IMR-90 (cell line): ENCODE results near the gene TAAR8. TPM values are rescaled to one million over a fixed set of nuclear protein-coding genes. Genes with fewer than 3 reads are reported as not detected.
"Not testable (repeated sequence)": the region's sequence is repeated elsewhere in the genome, so short reads cannot be mapped to it uniquely, and the experiment has no call there.

Source experiments
- ATAC-seq: fragments of 200-7000 bp; cut with Tn5 transposase; 2 replicates; pipeline ENCODE4 v1.9.1; 2020; ENCODE audit warnings: low read depth, mild to moderate bottlenecking, moderate library complexity
- BruUV-seq: library from RNA; stranded (reverse); fragments of 400-500 nt; replicated peaks from 2 replicates; lab custom pipeline; 2021; lab: Mats Ljungman, UMichigan
- CTCF ChIA-PET: fragments of 300-600 bp; formaldehyde crosslinking; extraction: SDS; loops from one replicate; lab custom pipeline; 2021; ENCODE audit warnings: antibody characterized with exemption; lab: Yijun Ruan, JAX
- POLR2A ChIA-PET: fragments of 300-600 bp; sonication (Branson Sonifier 250); formaldehyde crosslinking; loops from one replicate; lab custom pipeline; 2022; ENCODE audit warnings: antibody characterized with exemption; ENCODE audit not compliant: unreplicated experiment; lab: Charles Lee
- DNase-seq: peaks from one replicate; pipeline ENCODE4 v3.0.0; 2013
- H2AFZ ChIP-seq: replicated peaks from 2 replicates; pipeline ENCODE3; 2013; ENCODE audit warnings: low read length, mild to moderate bottlenecking; ENCODE audit not compliant: poor library complexity
- H2AK5ac ChIP-seq: 2 replicates; pipeline ENCODE4 v1.6.1; 2013; ENCODE audit warnings: low read depth, low read length, inconsistent platforms
- H2AK9ac ChIP-seq: replicated peaks from 2 replicates; pipeline ENCODE3; 2013; ENCODE audit warnings: mild to moderate bottlenecking, low read depth, low read length, moderate library complexity; ENCODE audit not compliant: poor library complexity
- H2BK120ac ChIP-seq: 2 replicates; pipeline ENCODE4 v1.6.1; 2013; ENCODE audit warnings: low read depth, low read length, inconsistent platforms
- H2BK15ac ChIP-seq: 3 replicates; pipeline ENCODE4 v1.6.1; 2013; ENCODE audit warnings: low read depth, low read length, inconsistent platforms
- H2BK20ac ChIP-seq: 2 replicates; pipeline ENCODE4 v1.6.1; 2013; ENCODE audit warnings: low read depth, mild to moderate bottlenecking, inconsistent platforms, low read length, moderate library complexity
- H2BK5ac ChIP-seq: 2 replicates; pipeline ENCODE4 v1.6.1; 2013; ENCODE audit warnings: mild to moderate bottlenecking, low read depth, low read length, inconsistent platforms; ENCODE audit not compliant: poor library complexity, severe bottlenecking
- H3K14ac ChIP-seq: replicated peaks from 2 replicates; pipeline ENCODE4 v1.6.1; 2013; ENCODE audit warnings: low read depth, low read length, inconsistent platforms
- H3K18ac ChIP-seq: 2 replicates; pipeline ENCODE4 v1.6.1; 2013; ENCODE audit warnings: low read depth, low read length, control low read depth
- H3K23ac ChIP-seq: 2 replicates; pipeline ENCODE4 v1.6.1; 2013; ENCODE audit warnings: low read depth, low read length, inconsistent platforms
- H3K27ac ChIP-seq: 2 replicates; pipeline ENCODE4 v1.5.1; 2013; ENCODE audit warnings: mild to moderate bottlenecking, control low read depth, low read length; ENCODE audit not compliant: insufficient read depth
- H3K27me3 ChIP-seq: 2 replicates; pipeline ENCODE4 v1.6.1; 2013; ENCODE audit warnings: low read length; ENCODE audit not compliant: control insufficient read depth, insufficient read depth
- H3K36me3 ChIP-seq: 2 replicates; pipeline ENCODE4 v1.6.1; 2013; ENCODE audit warnings: low read length, mixed read lengths; ENCODE audit not compliant: control insufficient read depth, insufficient read depth
- H3K4ac ChIP-seq: 2 replicates; pipeline ENCODE4 v1.6.1; 2013; ENCODE audit warnings: low read depth, low read length, inconsistent platforms
- H3K4me1 ChIP-seq: 2 replicates; pipeline ENCODE4 v1.6.1; 2013; ENCODE audit warnings: low read length, mixed read lengths; ENCODE audit not compliant: control insufficient read depth, insufficient read depth
- H3K4me2 ChIP-seq: 2 replicates; pipeline ENCODE4 v1.6.1; 2013; ENCODE audit warnings: low read depth, mild to moderate bottlenecking, control low read depth, low read length, moderate library complexity
- H3K4me3 ChIP-seq: 2 replicates; pipeline ENCODE4 v1.5.1; 2013; ENCODE audit warnings: low read depth, mild to moderate bottlenecking, control low read depth, low read length, moderate library complexity; ENCODE audit not compliant: insufficient read depth
- H3K56ac ChIP-seq: 2 replicates; pipeline ENCODE4 v1.6.1; 2013; ENCODE audit warnings: low read length, inconsistent platforms; ENCODE audit not compliant: insufficient read depth; ENCODE audit errors: extremely low read depth
- H3K79me1 ChIP-seq, 2 experiments: 2 replicates each; pipeline ENCODE4 v1.6.1; 2013; ENCODE audit warnings: low read length in 2 of 2, inconsistent platforms in 1 of 2, low read depth in 1 of 2
- H3K9ac ChIP-seq: 2 replicates; pipeline ENCODE4 v1.6.1; 2013; ENCODE audit warnings: low read depth, low read length, control low read depth
- H3K9me1 ChIP-seq: 2 replicates; pipeline ENCODE4 v1.6.1; 2013; ENCODE audit warnings: low read length, inconsistent platforms; ENCODE audit not compliant: insufficient read depth
- H3K9me3 ChIP-seq: 2 replicates; pipeline ENCODE4 v1.6.1; 2013; ENCODE audit warnings: low read length; ENCODE audit not compliant: control insufficient read depth, insufficient read depth
- H4K20me1 ChIP-seq: 2 replicates; pipeline ENCODE4 v1.6.1; 2013; ENCODE audit warnings: low read length, inconsistent platforms; ENCODE audit not compliant: insufficient read depth
- H4K5ac ChIP-seq: 2 replicates; pipeline ENCODE4 v1.6.1; 2013; ENCODE audit warnings: mild to moderate bottlenecking, low read depth, low read length, control low read depth
- H4K8ac ChIP-seq, 2 experiments: 2 replicates each; pipeline ENCODE4 v1.6.1; 2013; ENCODE audit warnings: low read depth in 2 of 2, low read length in 2 of 2, control low read depth in 1 of 2, inconsistent platforms in 1 of 2
- H4K91ac ChIP-seq: 2 replicates; pipeline ENCODE4 v1.6.1; 2013; ENCODE audit warnings: low read depth, low read length, inconsistent platforms; ENCODE audit not compliant: insufficient read depth
- BHLHE40 ChIP-seq: fragments of 150-350 bp; IDR thresholded peaks from 2 replicates; pipeline ENCODE4 v1.6.1; 2016; ENCODE audit warnings: mild to moderate bottlenecking, low read depth, low read length
- MAZ ChIP-seq: IDR thresholded peaks from 2 replicates; pipeline ENCODE4 v1.6.1; 2012; ENCODE audit warnings: low read depth, mild to moderate bottlenecking, low read length, improper control_type of control experiment, moderate library complexity, borderline replicate concordance
- RAD21 ChIP-seq: IDR thresholded peaks from 2 replicates; pipeline ENCODE4 v1.6.1; 2012; ENCODE audit warnings: low read length, improper control_type of control experiment
- RCOR1 ChIP-seq: IDR thresholded peaks from 2 replicates; pipeline ENCODE4 v1.6.1; 2012; ENCODE audit warnings: mild to moderate bottlenecking, low read length, improper control_type of control experiment; ENCODE audit not compliant: insufficient replicate concordance
- SMC3 ChIP-seq: fragments of 150-350 bp; IDR thresholded peaks from 2 replicates; pipeline ENCODE4 v1.6.1; 2016; ENCODE audit warnings: low read depth, mild to moderate bottlenecking, antibody characterized with exemption, low read length, moderate library complexity
- WGBS, 2 experiments: methylation state at CpG; one replicate each; pipeline versions ENCODE4 v1.1.5 to v1.1.7; 2013; ENCODE audit warnings: missing lambda C conversion rate in 2 of 2; ENCODE audit not compliant: insufficient read length in 1 of 2; ENCODE audit errors: extremely low coverage in 2 of 2; 5-methylcytosine and 5-hydroxymethylcytosine counted together
- dilution Hi-C: fragments of 300-500 bp; cut with HindIII; formaldehyde crosslinking; loops from one replicate; pipeline ENCODE4 v1.14.3; 2018; ENCODE audit warnings: low sequenced_read_pairs; ENCODE audit not compliant: unreplicated experiment
- in situ Hi-C: fragments of 300-500 bp; cut with MboI; formaldehyde crosslinking; loops from 3 replicates; pipeline ENCODE4 v1.14.3; 2019; ENCODE audit warnings: low sequenced_read_pairs, inconsistent platforms, mixed read lengths
- intact Hi-C: fragments of 100-400 bp; cut with micrococcal nuclease; formaldehyde crosslinking; loops from 2 replicates; pipeline ENCODE4 v1.10.0; 2022
- polyA plus RNA-seq, 3 experiments: library from polyadenylated mRNA; depleted of rRNA; stranded (reverse); fragments of >200 nt; gene quantifications; 2 replicates each; pipeline ENCODE4 v1.2.3, GENCODE V29; 2012; ENCODE audit warnings: low replicate concordance in 1 of 3
- total RNA-seq: library from RNA; depleted of rRNA; stranded (reverse); fragments of >200 nt; gene quantifications from 2 replicates; pipeline ENCODE4 v1.2.3, GENCODE V29; 2012

TAAR8 gene
- total and polyA plus RNA-seq, 2 of the 4 experiments (the other 2 are of a cell fraction) = not detected

DNA sequence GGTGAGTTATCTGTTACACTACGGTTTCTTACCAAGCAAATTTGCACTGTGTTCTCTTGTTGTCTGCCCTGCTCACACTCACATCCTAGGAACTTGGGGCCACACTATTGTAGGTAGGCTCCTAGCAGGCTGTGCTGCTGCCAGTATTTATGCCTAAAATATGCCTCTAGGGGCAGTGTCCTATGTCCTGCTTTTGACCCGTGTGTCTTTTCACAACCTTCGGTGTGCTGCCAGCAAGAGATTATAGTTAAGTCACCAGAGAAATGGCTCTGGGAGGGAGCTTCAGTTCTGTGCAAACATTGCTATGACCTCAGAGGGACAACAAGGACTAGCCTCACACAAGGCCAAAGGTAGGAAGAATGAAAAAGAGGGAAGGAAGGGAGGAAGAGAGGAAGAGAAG lies 46.0 kb downstream of the TAAR8 start:
- CTCF ChIA-PET = interaction anchor here (1.0 kb wide), 1 partner anchor 9 kb away, joined by 4 read pairs; the partner anchor contains the start of gene TAAR5
- H3K4ac ChIP-seq = no peak overlapping the region
- H3K36me3 ChIP-seq = no peaks in the 10 kb centered on the region
- H3K4me2 ChIP-seq = no peak overlapping the region
- H3K9me1 ChIP-seq = no peaks in the 10 kb centered on the region
- in situ Hi-C loops (no loop called here), intact Hi-C loops (no loop called here), dilution Hi-C loops (no loop called here)
- no peaks in the 10 kb centered on the region for H3K4me1 ChIP-seq
- no peak overlapping the region for H3K56ac ChIP-seq
- DNase-seq = no peak
- no peak overlapping the region for H4K8ac ChIP-seq
- H4K91ac ChIP-seq = no peak overlapping the region
- H3K14ac ChIP-seq = no peak overlapping the region
- no peak for ATAC-seq
- POLR2A ChIA-PET = no interaction called here
- H2BK120ac ChIP-seq = no peak overlapping the region
- H2AK5ac ChIP-seq = no peak overlapping the region
- peaks cover 32% of the 10 kb centered on the region for H3K27me3 ChIP-seq
- no peak overlapping the region for H4K5ac ChIP-seq
- no peak overlapping the region for H2BK15ac ChIP-seq
- H2AFZ ChIP-seq = no peak overlapping the region
- 42% methylated on average over 2 of the region's 3 CpGs; no CpG with 5 or more reads in 1 of the 2 experiments for WGBS, 2 experiments
- no peak overlapping the region for H2BK5ac ChIP-seq
- BruUV-seq = no TSS peak
- H3K27ac ChIP-seq = no peak overlapping the region
- H3K23ac ChIP-seq = no peak overlapping the region
- H3K18ac ChIP-seq = no peak overlapping the region
- no peaks in the 10 kb centered on the region for H4K20me1 ChIP-seq
- H3K4me3 ChIP-seq = no peak overlapping the region
- H3K9me3 ChIP-seq = no peaks in the 10 kb centered on the region
- H2AK9ac ChIP-seq = no peak overlapping the region
- H2BK20ac ChIP-seq = no peak overlapping the region
- no peak overlapping the region for H3K9ac ChIP-seq
- no peaks in the 10 kb centered on the region for H3K79me1 ChIP-seq
- TF ChIP-seq SMC3 (no peak), MAZ (no peak), RAD21 (no peak), RCOR1 (no peak), BHLHE40 (no peak)

DNA sequence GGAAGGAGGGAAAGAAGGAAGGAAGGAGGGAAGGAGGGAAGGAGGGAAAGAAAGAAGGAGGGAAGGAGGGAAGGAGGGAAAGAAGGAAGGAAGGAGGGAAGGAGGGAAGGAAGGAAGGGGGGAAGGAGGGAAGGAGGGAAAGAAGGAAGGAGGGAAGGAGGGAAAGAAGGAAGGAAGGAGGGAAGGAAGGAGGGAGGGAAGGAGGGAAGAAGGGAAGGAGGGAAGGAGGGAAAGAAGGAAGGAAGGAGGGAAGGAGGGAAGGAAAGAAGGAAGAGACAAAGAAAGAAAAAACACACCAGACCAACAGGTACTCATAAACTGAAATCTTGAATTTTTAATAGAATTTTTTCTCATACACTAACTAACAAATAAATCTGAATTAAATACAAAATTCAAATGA lies 48.4 kb downstream of the TAAR8 start:
- in situ Hi-C loops, intact Hi-C loops, H3K23ac ChIP-seq, H3K4me3 ChIP-seq, H4K91ac ChIP-seq, H2BK20ac ChIP-seq, ATAC-seq, BruUV-seq, H4K20me1 ChIP-seq, H2BK5ac ChIP-seq, CTCF ChIA-PET, H3K36me3 ChIP-seq, H3K4me1 ChIP-seq, H3K79me1 ChIP-seq, H3K56ac ChIP-seq, H2AFZ ChIP-seq, H4K8ac ChIP-seq, H4K5ac ChIP-seq, dilution Hi-C loops, H2AK9ac ChIP-seq, H3K4me2 ChIP-seq, DNase-seq, H3K4ac ChIP-seq, H3K9me1 ChIP-seq, H3K18ac ChIP-seq, H3K9ac ChIP-seq, H3K9me3 ChIP-seq, H2AK5ac ChIP-seq, H2BK120ac ChIP-seq, H2BK15ac ChIP-seq, H3K14ac ChIP-seq, POLR2A ChIA-PET, H3K27ac ChIP-seq: not testable (repeated sequence)
- peaks cover 22% of the 10 kb centered on the region for H3K27me3 ChIP-seq
